SIG-M5 treated with dmso at 0.1 percent for 504 hours (cell line): ENCODE data around the gene ZBTB7C.

Source experiments
- DNase-seq: peaks from one replicate; lab custom pipeline; 2025; ENCODE audit not compliant: unreplicated experiment; lab: John Stamatoyannopoulos, UW

The ZBTB7C gene

GRCh38 chr18:48009116-48009745 is 400.0 kb downstream of the ZBTB7C start:
- DNase-seq: no peak

- DNase-seq: no peak
Measured at GRCh38 chr18:48007955-48008701, 401.1 kb downstream of the ZBTB7C start.

- DNase-seq: no peak
Measured at GRCh38 chr18:48007381-48007780, 401.8 kb downstream of the ZBTB7C start.

GRCh38 chr18:48006415-48007175 is 402.6 kb downstream of the ZBTB7C start:
- no peak for DNase-seq

- no peak for DNase-seq
Measured at GRCh38 chr18:48004577-48004976, 404.6 kb downstream of the ZBTB7C start.

GRCh38 chr18:48003426-48004349 is 405.5 kb downstream of the ZBTB7C start:
- peak; percentile 13 for DNase-seq

- no peak for DNase-seq
Measured at GRCh38 chr18:48002933-48003365, 406.2 kb downstream of the ZBTB7C start.

GRCh38 chr18:48000701-48001100 is 408.5 kb downstream of the ZBTB7C start:
- DNase-seq: no peak

GRCh38 chr18:47999801-48000248 is 409.4 kb downstream of the ZBTB7C start:
- DNase-seq: peak; percentile 63

- no peak for DNase-seq
Measured at GRCh38 chr18:47997338-47997780, 411.8 kb downstream of the ZBTB7C start.

GRCh38 chr18:47996091-47996541 is 413.1 kb downstream of the ZBTB7C start:
- DNase-seq: no peak

GRCh38 chr18:47995654-47996053 is 413.5 kb downstream of the ZBTB7C start:
- no peak for DNase-seq

GRCh38 chr18:47993409-47993808 is 415.8 kb downstream of the ZBTB7C start:
- DNase-seq: no peak

- no peak for DNase-seq
Measured at GRCh38 chr18:47992976-47993375, 416.2 kb downstream of the ZBTB7C start.

GRCh38 chr18:47992266-47992665 is 416.9 kb downstream of the ZBTB7C start:
- no peak for DNase-seq

GRCh38 chr18:47990981-47991380 is 418.2 kb downstream of the ZBTB7C start:
- no peak for DNase-seq

- DNase-seq: no peak
Measured at GRCh38 chr18:47987388-47987699, 421.8 kb downstream of the ZBTB7C start.

GRCh38 chr18:47986620-47987387 is 422.4 kb downstream of the ZBTB7C start:
- DNase-seq: no peak

- DNase-seq: peak; percentile 81
Measured at GRCh38 chr18:47985866-47986265, 423.3 kb downstream of the ZBTB7C start.

- no peak for DNase-seq
Measured at GRCh38 chr18:47984991-47985390, 424.2 kb downstream of the ZBTB7C start.
